Measurements from ENCODE around the gene JKAMP.

Gene JKAMP

GRCh38 chr14:59480166-59480565 is 4.2 kb upstream of the JKAMP start:
- no peak for DNase-seq

GRCh38 chr14:59481407-59481806 is 2.9 kb upstream of the JKAMP start:
- DNase-seq, result no peak

GRCh38 chr14:59481871-59482540 is 2.3 kb upstream of the JKAMP start:
- DNase-seq, result no peak

GRCh38 chr14:59482541-59483331 is 1.6 kb upstream of the JKAMP start:
- peak in 4 of 51 donors; percentile 7 to 57 (median 13) for DNase-seq

GRCh38 chr14:59483363-59483762 is 954 bp upstream of the JKAMP start:
- peak in 5 of 51 donors; percentile 7 to 74 (median 37) for DNase-seq

- DNase-seq, result no peak
Measured at GRCh38 chr14:59484639-59485175, 390 bp downstream of the JKAMP start.

GRCh38 chr14:59490756-59491155 is 6.4 kb downstream of the JKAMP start:
- DNase-seq, result no peak

- DNase-seq, result no peak
Measured at GRCh38 chr14:59492384-59492783, 8.1 kb downstream of the JKAMP start.

- no peak for DNase-seq
Measured at GRCh38 chr14:59500732-59501131, 16.4 kb downstream of the JKAMP start.

- DNase-seq, result no peak
Measured at GRCh38 chr14:59503256-59503655, 18.9 kb downstream of the JKAMP start.

- peak in 17 of 51 donors; percentile 2 to 46 (median 6) for DNase-seq
Measured at GRCh38 chr14:59507063-59507751, 22.9 kb downstream of the JKAMP start.

GRCh38 chr14:59507752-59508103 is 23.4 kb downstream of the JKAMP start:
- no peak for DNase-seq

- DNase-seq, result no peak
Measured at GRCh38 chr14:59509101-59509500, 24.8 kb downstream of the JKAMP start.

- no peak for DNase-seq
Measured at GRCh38 chr14:59510001-59510400, 25.7 kb downstream of the JKAMP start.

- no peak for DNase-seq
Measured at GRCh38 chr14:59510966-59511365, 26.6 kb downstream of the JKAMP start.

- peak in 2 of 51 donors; percentile 0 to 2 for DNase-seq
Measured at GRCh38 chr14:59511916-59512575, 27.7 kb downstream of the JKAMP start.

- DNase-seq, result no peak
Measured at GRCh38 chr14:59520224-59520623, 35.9 kb downstream of the JKAMP start.

GRCh38 chr14:59529189-59529588 is 44.9 kb downstream of the JKAMP start:
- no peak for DNase-seq

GRCh38 chr14:59530349-59530748 is 46.0 kb downstream of the JKAMP start:
- DNase-seq, result no peak

GRCh38 chr14:59532419-59532818 is 48.1 kb downstream of the JKAMP start:
- no peak for DNase-seq

GRCh38 chr14:59534361-59534987 is 50.2 kb downstream of the JKAMP start:
- no peak for DNase-seq

All from hypothalamus (tissue), 51 donors.